ENCODE results near the gene EEF1AKMT4. TPM values are rescaled to one million over a fixed set of nuclear protein-coding genes. Genes with fewer than 3 reads are reported as not detected.

EEF1AKMT4 gene
- total RNA-seq, 2 donors from 2014 or later: 4.1 to 11.7 TPM

DNA sequence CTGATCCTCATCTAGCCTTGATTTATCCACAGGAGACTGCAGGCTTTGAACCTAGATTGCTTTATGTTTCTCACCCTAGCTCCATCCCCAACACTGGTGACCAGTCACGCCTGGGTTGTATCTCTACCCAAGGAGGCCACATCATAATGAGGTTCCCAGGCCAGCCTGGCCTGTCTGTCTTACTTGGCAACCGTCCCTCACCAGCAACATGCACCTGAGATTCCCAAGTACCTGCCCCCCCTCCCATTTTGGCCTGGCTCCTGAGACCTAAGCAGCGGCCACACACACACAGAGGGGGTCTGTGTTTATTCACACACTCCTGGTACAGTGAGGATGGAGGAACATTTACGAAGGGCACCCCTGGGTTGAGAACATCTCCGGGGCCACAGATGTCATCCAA, 9.5 kb downstream of the EEF1AKMT4 start:
- peaks cover 42% of the 10 kb centered on the region for H3K27me3 ChIP-seq

DNA sequence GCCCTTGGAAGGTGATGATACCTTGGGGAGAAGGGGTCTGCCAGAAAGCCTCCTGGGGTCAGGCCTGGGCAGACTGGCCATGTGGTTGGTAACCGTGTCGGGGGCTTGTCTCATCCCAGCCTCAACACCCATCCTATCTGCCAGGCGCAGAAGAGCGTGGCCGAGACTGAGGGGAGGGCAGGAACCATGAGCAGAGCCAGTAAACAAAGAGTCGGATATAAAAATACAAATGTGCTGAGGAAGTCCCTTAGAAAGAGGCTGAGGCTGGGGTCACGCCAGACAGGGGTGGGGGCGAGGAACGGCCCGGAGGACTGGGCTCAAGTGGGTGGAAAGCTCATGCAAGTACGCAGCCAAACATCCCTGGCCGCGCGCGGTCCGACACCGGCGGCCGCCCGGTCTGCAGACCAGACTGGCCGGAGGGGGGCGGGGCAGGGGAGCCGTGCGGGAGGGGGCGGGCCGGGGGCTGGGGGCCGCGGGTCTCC, 10.0 kb downstream of the EEF1AKMT4 start:
- no peak for DNase-seq
- H3K36me3 ChIP-seq: no peaks in the 10 kb centered on the region
- H3K4me1 ChIP-seq: peaks cover 3% of the 10 kb centered on the region
- TF ChIP-seq, protein P1, sequence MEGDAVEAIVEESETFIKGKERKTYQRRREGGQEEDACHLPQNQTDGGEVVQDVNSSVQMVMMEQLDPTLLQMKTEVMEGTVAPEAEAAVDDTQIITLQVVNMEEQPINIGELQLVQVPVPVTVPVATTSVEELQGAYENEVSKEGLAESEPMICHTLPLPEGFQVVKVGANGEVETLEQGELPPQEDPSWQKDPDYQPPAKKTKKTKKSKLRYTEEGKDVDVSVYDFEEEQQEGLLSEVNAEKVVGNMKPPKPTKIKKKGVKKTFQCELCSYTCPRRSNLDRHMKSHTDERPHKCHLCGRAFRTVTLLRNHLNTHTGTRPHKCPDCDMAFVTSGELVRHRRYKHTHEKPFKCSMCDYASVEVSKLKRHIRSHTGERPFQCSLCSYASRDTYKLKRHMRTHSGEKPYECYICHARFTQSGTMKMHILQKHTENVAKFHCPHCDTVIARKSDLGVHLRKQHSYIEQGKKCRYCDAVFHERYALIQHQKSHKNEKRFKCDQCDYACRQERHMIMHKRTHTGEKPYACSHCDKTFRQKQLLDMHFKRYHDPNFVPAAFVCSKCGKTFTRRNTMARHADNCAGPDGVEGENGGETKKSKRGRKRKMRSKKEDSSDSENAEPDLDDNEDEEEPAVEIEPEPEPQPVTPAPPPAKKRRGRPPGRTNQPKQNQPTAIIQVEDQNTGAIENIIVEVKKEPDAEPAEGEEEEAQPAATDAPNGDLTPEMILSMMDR (IDR thresholded peaks at IDR 0.05): no peak
- H3K27me3 ChIP-seq: peaks cover 42% of the 10 kb centered on the region
- H3K9ac ChIP-seq (ENCODE audit: low read depth in 2 of 2, low read length in 2 of 2): no peak overlapping the region
- no peak overlapping the region for H3K4me3 ChIP-seq
- no peak overlapping the region for H3K27ac ChIP-seq
- no peaks in the 10 kb centered on the region for H3K9me3 ChIP-seq
- intact Hi-C loops (cut with DNase I): no loop called here

More for the DNA sequence above, 9.5 kb downstream of the EEF1AKMT4 start:
- Histone ChIP-seq H3K9ac (ENCODE audit: low read depth in 2 of 2, low read length in 2 of 2) (no peak overlapping the region), H3K9me3 (no peaks in the 10 kb centered on the region), H3K36me3 (no peaks in the 10 kb centered on the region), H3K27ac (no peak overlapping the region), H3K4me3 (no peak overlapping the region), H3K4me1 (peaks cover 3% of the 10 kb centered on the region)
- TF ChIP-seq, protein P1 (IDR thresholded peaks at IDR 0.05): no peak
- intact Hi-C loops (cut with DNase I): no loop called here
- no peak for DNase-seq

- no peak for DNase-seq
- H3K36me3 ChIP-seq: no peaks in the 10 kb centered on the region
- peaks cover 42% of the 10 kb centered on the region for H3K27me3 ChIP-seq
- intact Hi-C loops (cut with DNase I): no loop called here
- no peaks in the 10 kb centered on the region for H3K9me3 ChIP-seq
- TF ChIP-seq, protein P1 (IDR thresholded peaks at IDR 0.05): no peak
- no peak overlapping the region for H3K9ac ChIP-seq (ENCODE audit: low read depth in 2 of 2, low read length in 2 of 2)
- H3K4me1 ChIP-seq: peaks cover 3% of the 10 kb centered on the region
- H3K27ac ChIP-seq: no peak overlapping the region
- H3K4me3 ChIP-seq: no peak overlapping the region
Measured at GRCh38 chr3:184259878-184260723, 10.6 kb downstream of the EEF1AKMT4 start.

- Histone ChIP-seq H3K4me3 (peak overlapping the region; percentile 32), H3K9ac (ENCODE audit: low read depth in 2 of 2, low read length in 2 of 2) (no peak overlapping the region), H3K4me1 (peaks cover 3% of the 10 kb centered on the region), H3K9me3 (no peaks in the 10 kb centered on the region), H3K27me3 (peaks cover 42% of the 10 kb centered on the region), H3K36me3 (no peaks in the 10 kb centered on the region), H3K27ac (no peak overlapping the region)
- TF ChIP-seq, protein P1 (IDR thresholded peaks at IDR 0.05): no peak
- intact Hi-C loops (cut with DNase I): no loop called here
- DNase-seq: no peak
Measured at GRCh38 chr3:184260724-184261269, 11.3 kb downstream of the EEF1AKMT4 start.

GRCh38 chr3:184261270-184261853, 11.9 kb downstream of the EEF1AKMT4 start, which contains the start of gene CAMK2N2:
CAMK2N2 (minus strand) TSS chr3:184261553; CDS start chr3:184261285, 268 bp downstream.
- intact Hi-C loops (cut with DNase I): no loop called here
- Histone ChIP-seq H3K27ac (no peak within 1 kb of the TSS), H3K36me3 (no peaks in the 10 kb centered on the region), H3K9ac (ENCODE audit: low read depth in 2 of 2, low read length in 2 of 2) (no peak within 1 kb of the TSS), H3K4me3 (peak within 1 kb of the TSS; percentile 32), H3K27me3 (peaks cover 42% of the 10 kb centered on the region), H3K9me3 (no peaks in the 10 kb centered on the region), H3K4me1 (peaks cover 3% of the 10 kb centered on the region)
- peak; percentile 50 for DNase-seq
- TF ChIP-seq, protein P1 (IDR thresholded peaks at IDR 0.05): no peak
